Myometrial cell (primary cell): ENCODE data around the gene DPP8. TPM values are rescaled to one million over a fixed set of nuclear protein-coding genes. Genes with fewer than 3 reads are reported as not detected.

Source experiments
- total RNA-seq: library from RNA; depleted of rRNA; stranded (reverse); fragments of >200 nt; gene quantifications from 2 replicates; pipeline ENCODE4 v1.2.3, GENCODE V29; 2015

Gene DPP8
- total RNA-seq = 13.3 and 21.4 TPM in 2 replicates

DNA sequence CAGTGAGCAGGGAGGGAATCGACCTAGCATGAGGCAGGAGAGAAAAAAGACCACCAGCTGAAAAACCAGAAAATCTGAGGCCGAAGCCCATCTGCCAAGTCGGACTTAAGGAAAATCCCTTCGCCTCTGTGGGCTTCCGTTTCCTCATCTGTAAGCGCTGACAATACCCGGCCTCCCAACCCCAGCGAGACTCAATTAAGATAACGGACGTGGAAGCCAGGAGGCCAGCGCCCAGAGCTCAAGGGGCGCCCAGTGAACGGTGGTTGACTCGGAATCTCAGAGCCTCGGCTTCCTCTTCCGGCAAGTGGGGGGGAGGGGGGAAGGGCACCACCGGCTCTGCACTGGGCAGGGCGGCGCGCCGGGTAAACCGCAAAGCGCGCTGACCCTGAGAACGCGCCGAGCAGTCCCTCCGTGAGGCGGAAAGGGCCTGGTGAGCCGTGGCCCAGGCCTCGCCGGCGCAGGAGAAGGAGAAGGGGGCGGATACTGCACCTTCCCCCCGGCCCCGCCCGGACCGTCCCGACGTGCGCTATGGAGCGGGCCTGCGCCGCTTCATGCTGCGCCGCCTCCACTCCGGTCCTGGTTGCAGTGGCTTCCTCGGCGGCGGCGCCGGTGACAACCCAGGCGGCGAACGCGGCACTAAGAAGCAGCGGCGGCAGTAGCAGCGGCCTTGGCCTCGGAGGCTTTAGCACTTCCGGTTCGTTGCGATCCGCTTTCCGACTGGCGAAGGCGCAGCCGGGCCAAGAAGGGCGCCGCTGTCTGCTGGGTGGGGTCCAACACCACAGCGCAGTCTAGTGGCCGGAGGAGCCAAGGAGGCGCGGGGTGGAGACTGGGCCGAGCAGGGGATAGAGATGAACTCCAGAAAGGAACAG lies at the start of gene DPP8:
DPP8 (minus strand) TSS at position 693 of the 869 bp plus-strand sequence. CDS start 5,136 bp downstream, outside the sequence.

DNA sequence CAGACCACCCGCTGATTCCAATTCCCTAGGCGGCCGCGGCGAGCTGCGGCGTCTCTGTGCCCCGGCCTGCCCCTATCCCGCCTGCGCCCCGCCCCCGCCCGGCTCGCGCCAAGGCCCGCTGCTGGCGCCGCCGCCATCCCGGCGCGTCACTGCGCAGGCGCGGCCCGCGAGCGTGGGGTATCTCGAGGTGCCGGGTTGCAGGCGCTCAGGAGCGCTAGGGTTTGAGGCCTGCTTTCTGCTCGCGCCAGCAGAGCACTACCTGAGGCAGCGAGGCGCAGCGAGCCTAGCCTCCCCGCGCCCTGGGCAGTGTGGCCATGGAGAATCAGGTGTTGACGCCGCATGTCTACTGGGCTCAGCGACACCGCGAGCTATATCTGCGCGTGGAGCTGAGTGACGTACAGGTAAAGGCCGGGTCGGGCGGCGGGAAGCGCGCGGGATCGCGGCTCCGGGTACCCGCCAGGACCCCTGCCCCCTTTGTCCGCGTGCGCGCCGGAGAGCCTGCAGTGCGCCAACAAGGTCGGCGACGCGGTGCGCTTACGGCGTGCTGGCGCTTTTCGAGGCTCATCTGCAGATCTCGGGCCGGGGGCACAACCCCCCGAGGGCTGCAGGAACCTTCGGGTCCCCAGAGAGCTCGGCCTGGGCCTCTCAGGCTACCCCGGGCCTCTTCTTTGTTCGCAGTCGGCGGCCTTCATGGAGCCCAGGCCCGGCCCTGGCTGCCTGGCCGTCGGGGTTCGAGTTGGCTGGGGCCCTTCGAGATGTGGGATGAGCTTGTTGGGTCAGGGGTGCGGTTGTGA lies 13.0 kb upstream of the DPP8 start, which contains the start of gene HACD3:
HACD3 (plus strand) TSS at position 146 of the 794 bp plus-strand sequence; CDS start at position 315, 169 bp downstream.

Other genes starting within 250 kb of the DPP8 start
- gene PARP16, start 230.8 kb downstream of the DPP8 start, total RNA-seq = 5.2 and 9.7 TPM in 2 replicates
- gene RNU5A-1, start 221.6 kb downstream of the DPP8 start, total RNA-seq = not detected in 2 replicates
- gene RNU5B-1, start 213.0 kb downstream of the DPP8 start, total RNA-seq = not detected in 2 replicates
- not detected in 2 replicates for gene IGDCC3, start 139.7 kb downstream of the DPP8 start, total RNA-seq
- gene IGDCC4, start 94.7 kb downstream of the DPP8 start, total RNA-seq = 0.18 and 0.86 TPM in 2 replicates
- 58.5 and 75.7 TPM in 2 replicates for gene HACD3, start 12.8 kb upstream of the DPP8 start, total RNA-seq
- gene INTS14, start 93.4 kb upstream of the DPP8 start, total RNA-seq = 34.6 and 38.1 TPM in 2 replicates
- gene SLC24A1, start 104.2 kb upstream of the DPP8 start, total RNA-seq = 6.7 and 9.2 TPM in 2 replicates